GM23248 (cell line): ENCODE measurements around the gene SNAPIN.

ENCODE experiments used
- EZH2 ChIP-seq: fragments of 200-600 bp; sonication (generic); IDR thresholded peaks from 2 replicates; pipeline ENCODE4 v1.6.1; 2018; ENCODE audit warnings: antibody characterized with exemption, mild to moderate bottlenecking; ENCODE audit not compliant: insufficient read depth, poor library complexity, severe bottlenecking
- EZH2phosphoT487 ChIP-seq: fragments of 200-600 bp; sonication (generic); IDR thresholded peaks from 2 replicates; pipeline ENCODE4 v1.6.1; 2018; ENCODE audit warnings: antibody characterized with exemption, moderate library complexity, mild to moderate bottlenecking, low read depth; ENCODE audit not compliant: insufficient read depth

DNA sequence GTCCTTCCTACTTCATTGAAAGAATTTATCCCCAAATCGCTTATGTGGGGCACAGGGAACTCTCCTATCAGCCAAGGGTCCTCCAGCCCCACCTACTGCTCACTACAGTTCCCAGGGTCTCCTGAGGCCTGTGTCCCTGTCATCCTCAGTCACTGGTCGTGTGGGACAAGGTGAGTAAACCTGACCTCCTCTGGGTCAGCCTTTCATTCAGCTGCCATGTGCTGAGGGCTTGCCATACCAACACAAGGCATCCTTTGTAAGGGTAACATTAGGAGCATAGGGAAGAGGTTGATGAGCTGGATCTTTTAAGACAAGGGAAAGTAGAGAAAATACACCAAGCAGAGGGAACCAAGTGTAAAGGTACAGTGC, 11.2 kb upstream of the SNAPIN start:
- TF ChIP-seq EZH2 (no peak), EZH2phosphoT487 (no peak)
